Mammary epithelial cell (primary cell): ENCODE data around the gene GFRA1.

ENCODE experiments used
- EZH2 ChIP-seq: IDR thresholded peaks from 2 replicates; pipeline ENCODE4 v1.6.1; 2012; ENCODE audit warnings: low read length, inconsistent platforms, borderline replicate concordance
- TF ChIP-seq, protein P1 (sequence below), 2 donors: IDR thresholded peaks in 1 of 2; conservative IDR thresholded peaks in 1 of 2; 2 replicates each; pipeline ENCODE4 v1.5.1; 2011 to 2012; ENCODE audit warnings: inconsistent platforms in 2 of 2, low read length in 2 of 2, mild to moderate bottlenecking in 2 of 2, control low read depth in 1 of 2, low read depth in 1 of 2; ENCODE audit not compliant: insufficient read depth in 1 of 2; ENCODE audit errors: extremely low read depth in 1 of 2

DNA sequence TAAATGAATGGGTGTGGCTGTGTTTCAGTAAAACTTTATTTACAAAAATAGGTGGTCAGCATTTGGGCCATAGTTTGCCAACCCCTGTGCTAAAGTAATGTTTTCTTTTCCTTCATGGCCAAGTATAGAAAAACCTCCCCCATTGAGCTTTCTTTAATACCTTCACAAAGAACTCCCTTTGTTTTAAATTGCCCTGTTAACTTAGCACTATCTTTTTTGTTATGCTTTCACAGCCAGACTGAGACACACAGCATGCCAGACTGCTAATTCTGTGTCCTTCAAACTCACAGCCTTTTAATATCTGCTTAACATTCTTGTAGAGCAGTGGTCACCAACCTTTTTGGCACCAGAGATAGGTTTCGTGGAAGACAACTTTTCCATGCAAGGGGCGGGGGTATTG lies 78.0 kb downstream of the GFRA1 start:
- TF ChIP-seq, protein P1, sequence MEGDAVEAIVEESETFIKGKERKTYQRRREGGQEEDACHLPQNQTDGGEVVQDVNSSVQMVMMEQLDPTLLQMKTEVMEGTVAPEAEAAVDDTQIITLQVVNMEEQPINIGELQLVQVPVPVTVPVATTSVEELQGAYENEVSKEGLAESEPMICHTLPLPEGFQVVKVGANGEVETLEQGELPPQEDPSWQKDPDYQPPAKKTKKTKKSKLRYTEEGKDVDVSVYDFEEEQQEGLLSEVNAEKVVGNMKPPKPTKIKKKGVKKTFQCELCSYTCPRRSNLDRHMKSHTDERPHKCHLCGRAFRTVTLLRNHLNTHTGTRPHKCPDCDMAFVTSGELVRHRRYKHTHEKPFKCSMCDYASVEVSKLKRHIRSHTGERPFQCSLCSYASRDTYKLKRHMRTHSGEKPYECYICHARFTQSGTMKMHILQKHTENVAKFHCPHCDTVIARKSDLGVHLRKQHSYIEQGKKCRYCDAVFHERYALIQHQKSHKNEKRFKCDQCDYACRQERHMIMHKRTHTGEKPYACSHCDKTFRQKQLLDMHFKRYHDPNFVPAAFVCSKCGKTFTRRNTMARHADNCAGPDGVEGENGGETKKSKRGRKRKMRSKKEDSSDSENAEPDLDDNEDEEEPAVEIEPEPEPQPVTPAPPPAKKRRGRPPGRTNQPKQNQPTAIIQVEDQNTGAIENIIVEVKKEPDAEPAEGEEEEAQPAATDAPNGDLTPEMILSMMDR (conservative IDR thresholded peaks at IDR 0.05 in 1 of 2, IDR thresholded peaks at IDR 0.05 in 1 of 2; ENCODE audit: extremely low read depth in 1 of 2, insufficient read depth in 1 of 2, low read depth in 1 of 2, low read length in 2 of 2), result no peak
- TF ChIP-seq EZH2, result no peak
